HG02938 (cell line): ENCODE results near the gene SGPP1.
"Not testable (repeated sequence)": the region's sequence is repeated elsewhere in the genome, so short reads cannot be mapped to it uniquely, and the experiment has no call there.

Source experiments
- ATAC-seq: cut with Tn5 transposase; IDR thresholded peaks from one replicate; pipeline ENCODE4 v1.9.1; 2021; ENCODE audit warnings: mild to moderate bottlenecking, moderate library complexity; ENCODE audit not compliant: unreplicated experiment

SGPP1 gene

GRCh38 chr14:63726499-63726898, 1.4 kb downstream of the SGPP1 start:
- ATAC-seq, result no peak

- no peak for ATAC-seq
Measured at GRCh38 chr14:63725786-63726460, 1.9 kb downstream of the SGPP1 start.

- no peak for ATAC-seq
Measured at GRCh38 chr14:63717702-63718101, 10.2 kb downstream of the SGPP1 start.

- no peak for ATAC-seq
Measured at GRCh38 chr14:63715360-63715759, 12.5 kb downstream of the SGPP1 start.

DNA sequence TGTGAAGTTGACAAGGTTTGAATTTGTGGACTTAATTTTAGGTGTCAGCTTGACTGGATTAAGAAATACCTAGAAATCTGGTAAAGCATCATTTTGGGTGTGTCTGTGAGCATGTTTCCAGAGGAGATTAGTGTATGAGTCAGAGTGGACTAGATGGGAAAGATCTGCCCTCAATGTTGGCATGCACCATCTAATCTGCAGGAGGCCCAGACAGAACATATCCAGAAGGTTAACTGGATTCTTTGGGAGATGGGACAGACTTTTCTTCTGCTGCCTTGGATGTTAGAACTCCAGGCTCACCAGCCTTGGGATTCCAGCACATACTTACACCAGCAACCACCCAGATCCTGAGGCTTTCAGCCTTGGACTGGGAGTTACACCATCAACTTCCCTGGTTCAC, 14.1 kb downstream of the SGPP1 start:
- no peak for ATAC-seq

GRCh38 chr14:63713058-63713457, 14.8 kb downstream of the SGPP1 start:
- no peak for ATAC-seq

GRCh38 chr14:63712123-63712522, 15.7 kb downstream of the SGPP1 start:
- no peak for ATAC-seq

- no peak for ATAC-seq
Measured at GRCh38 chr14:63710497-63710896, 17.4 kb downstream of the SGPP1 start.

DNA sequence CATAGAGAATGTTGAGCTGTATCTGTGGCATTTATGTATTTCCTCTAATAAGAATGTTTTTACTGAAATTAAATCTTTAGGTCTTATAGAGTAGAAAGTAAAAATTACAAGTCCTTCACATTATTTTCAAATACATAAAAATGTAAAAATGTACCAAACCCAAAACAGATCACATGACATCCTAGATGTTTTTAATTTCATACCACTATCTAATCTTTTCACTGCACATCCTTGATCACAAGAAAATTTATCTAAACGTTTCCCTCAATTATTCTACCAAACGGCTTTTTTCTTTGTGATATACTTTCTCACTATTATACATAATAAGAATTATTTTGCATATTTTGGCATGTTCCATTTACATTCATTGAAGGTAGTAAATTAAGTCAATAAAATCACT, 18.3 kb downstream of the SGPP1 start:
- no peak for ATAC-seq

GRCh38 chr14:63707216-63707615, 20.6 kb downstream of the SGPP1 start:
- ATAC-seq, result no peak

- no peak for ATAC-seq
Measured at GRCh38 chr14:63705561-63706070, 22.2 kb downstream of the SGPP1 start.

DNA sequence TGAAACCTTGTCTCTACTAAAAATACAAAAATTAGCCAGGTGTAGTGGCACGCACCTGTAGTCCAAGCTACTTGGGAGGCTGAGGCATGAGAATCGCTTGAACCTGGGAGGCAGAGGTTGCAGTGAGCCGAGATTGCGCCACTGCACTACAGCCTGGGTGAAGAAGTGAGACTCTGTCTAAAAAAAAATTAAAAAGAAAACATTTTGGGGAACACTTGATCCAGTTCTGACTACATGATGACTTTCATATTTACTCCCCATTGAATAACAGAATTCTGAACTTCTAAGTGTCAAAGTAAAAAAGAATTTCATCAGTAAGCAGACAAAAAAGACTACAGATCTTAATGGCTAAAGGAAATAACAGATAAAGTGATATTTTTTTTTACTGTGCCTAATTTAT, 25.3 kb downstream of the SGPP1 start:
- ATAC-seq, result not testable (repeated sequence)

- ATAC-seq, result no peak
Measured at GRCh38 chr14:63701606-63702299, 26.1 kb downstream of the SGPP1 start.

GRCh38 chr14:63692310-63693020, 35.4 kb downstream of the SGPP1 start:
- no peak for ATAC-seq

- ATAC-seq, result no peak
Measured at GRCh38 chr14:63689132-63689531, 38.7 kb downstream of the SGPP1 start.

DNA sequence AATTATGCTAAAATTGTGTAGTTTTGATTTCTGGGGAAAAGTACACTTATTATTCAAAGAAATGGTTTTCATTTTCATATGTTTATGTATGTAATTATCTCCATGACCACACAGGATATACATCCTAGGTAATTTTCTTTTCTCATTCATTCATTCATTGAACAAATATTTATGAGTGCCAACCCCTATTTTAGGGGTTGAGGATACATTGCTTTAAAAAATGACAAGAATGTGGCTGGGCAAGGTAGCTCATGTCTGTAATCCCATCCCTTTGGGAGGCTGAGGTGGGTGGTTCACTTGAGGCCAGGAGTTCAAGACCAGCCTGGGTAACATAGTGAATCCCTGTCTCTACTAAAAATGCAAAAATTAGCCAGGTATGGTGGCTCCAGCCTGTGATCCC, 40.9 kb downstream of the SGPP1 start:
- no peak for ATAC-seq

GRCh38 chr14:63685401-63685800, 42.5 kb downstream of the SGPP1 start:
- no peak for ATAC-seq

DNA sequence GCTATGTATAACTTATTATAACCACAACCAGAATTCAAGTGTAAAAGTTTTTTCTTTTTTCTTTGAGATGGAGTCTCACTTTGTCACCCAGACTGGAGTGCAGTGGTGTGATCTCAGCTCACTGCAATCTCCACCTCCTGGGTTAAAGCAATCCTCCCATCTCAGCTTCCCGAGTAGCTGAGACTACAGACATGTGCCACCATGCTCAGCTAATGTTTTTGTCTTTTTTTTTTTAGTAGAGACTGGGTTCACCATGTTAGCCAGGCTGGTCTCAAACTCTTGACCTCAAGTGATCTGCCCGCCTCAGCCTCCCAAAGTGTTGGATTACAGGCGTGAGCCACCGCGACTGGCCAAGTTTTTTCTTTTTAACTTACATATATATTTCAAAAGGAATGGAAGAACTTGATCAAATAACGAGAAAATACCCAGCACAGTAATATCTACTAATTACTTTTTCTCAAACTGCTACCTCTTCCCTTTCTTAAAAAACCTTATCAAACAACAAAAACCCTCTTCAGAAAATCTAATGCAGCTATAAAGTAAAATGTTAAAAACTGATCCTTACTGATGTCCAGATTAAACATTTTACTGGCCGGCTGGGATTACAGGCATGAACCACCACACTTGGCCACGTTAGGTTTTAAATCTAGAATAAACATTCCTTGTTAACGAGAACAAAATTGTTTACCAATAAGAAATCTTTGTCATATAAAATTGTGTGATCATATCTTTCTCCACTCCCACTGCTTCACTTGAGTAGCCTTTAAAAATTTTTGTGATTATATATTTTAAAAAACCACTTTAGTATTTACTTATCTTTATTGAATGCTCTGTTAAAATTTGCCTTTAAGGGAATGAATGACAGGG, 44.9 kb downstream of the SGPP1 start:
- ATAC-seq, result no peak

DNA sequence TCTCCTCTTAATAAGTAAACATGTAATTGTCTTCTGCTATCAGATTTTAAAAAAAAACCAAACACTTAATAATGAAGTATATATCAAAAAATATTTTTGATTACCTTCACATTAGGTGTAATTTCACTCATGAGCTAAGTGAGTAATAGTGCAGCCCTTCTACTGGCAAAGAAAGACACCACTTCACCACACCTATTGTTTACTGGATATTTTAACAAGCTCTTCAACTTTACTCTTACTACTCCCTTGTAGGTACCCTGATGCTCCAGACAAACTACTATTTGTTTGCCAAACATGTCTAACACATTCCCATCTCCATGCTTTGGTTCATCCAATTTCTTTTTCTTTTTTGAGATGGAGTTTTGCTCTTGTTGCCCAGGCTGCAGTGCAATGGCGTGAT, 49.3 kb downstream of the SGPP1 start:
- no peak for ATAC-seq

DNA sequence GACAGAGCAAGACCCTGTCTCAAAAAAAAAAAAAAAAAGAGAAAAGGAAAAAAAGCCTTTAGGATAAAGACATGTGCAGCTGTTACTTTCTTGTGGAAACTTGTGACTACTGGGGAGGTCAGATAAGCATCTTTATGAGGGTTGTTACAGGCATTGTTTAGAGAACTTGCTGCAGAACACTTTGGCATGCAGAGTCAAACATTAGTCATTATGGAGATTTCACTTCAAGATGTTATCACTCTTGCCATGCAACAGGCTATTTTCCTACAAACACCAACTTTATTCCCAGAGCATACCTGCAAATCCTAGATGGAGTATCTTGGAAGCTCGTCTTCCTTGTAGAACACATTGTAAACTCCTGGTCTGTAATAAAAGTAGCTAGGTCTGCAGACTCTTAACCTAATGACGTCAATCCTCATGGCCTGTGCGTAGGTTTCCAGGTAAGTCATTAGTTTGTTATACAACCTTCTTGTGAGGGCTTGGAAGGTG, 49.9 kb downstream of the SGPP1 start:
- no peak for ATAC-seq

DNA sequence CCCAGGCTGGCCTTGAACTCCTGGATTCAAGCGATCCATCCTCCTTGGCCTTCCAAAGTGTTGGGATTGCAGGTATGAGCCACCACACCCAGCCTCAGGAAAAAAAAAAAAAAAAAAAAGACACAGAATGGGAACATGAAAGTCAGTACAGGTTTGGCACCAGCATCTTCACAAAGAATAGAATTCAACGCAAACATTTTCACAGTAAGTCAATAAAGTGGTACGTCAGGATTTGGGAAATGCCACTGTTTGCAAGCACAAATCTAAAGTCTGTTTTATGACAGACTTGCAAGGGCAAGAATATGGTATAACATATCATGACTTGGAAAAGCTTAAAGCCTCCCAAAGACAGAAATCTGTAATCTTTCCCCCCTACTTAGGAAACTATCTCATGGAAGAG, 51.2 kb downstream of the SGPP1 start:
- no peak for ATAC-seq
